ENCODE data around the gene BLZF1. TPM values are rescaled to one million over a fixed set of nuclear protein-coding genes. Genes with fewer than 3 reads are reported as not detected.
"Not testable (repeated sequence)": the region's sequence is repeated elsewhere in the genome, so short reads cannot be mapped to it uniquely, and the experiment has no call there.

Gene BLZF1
- total RNA-seq, 2 donors from 2014 or later = 20.5 to 24.4 TPM

- no peaks in the 10 kb centered on the region for H3K4me1 ChIP-seq
- H3K4me3 ChIP-seq = no peak overlapping the region
- H3K27ac ChIP-seq = no peak overlapping the region
- intact Hi-C loops (cut with DNase I) = no loop called here
- no peak overlapping the region for H3K9ac ChIP-seq (ENCODE audit: low read depth in 2 of 2, low read length in 2 of 2)
- no peaks in the 10 kb centered on the region for H3K27me3 ChIP-seq
- no peak for DNase-seq
- no peaks in the 10 kb centered on the region for H3K36me3 ChIP-seq
- TF ChIP-seq CTCF (IDR thresholded peaks at IDR 0.05) = no peak
- no peaks in the 10 kb centered on the region for H3K9me3 ChIP-seq
Observed at GRCh38 chr1:169338617-169339016, 29.4 kb upstream of the BLZF1 start.

GRCh38 chr1:169339773-169340172, 28.2 kb upstream of the BLZF1 start:
- no peak for DNase-seq
- Histone ChIP-seq H3K9ac (ENCODE audit: low read depth in 2 of 2, low read length in 2 of 2) (no peak overlapping the region), H3K9me3 (no peaks in the 10 kb centered on the region), H3K4me3 (no peak overlapping the region), H3K27ac (no peak overlapping the region), H3K4me1 (no peaks in the 10 kb centered on the region), H3K27me3 (no peaks in the 10 kb centered on the region), H3K36me3 (no peaks in the 10 kb centered on the region)
- intact Hi-C loops (cut with DNase I) = no loop called here
- TF ChIP-seq CTCF (IDR thresholded peaks at IDR 0.05) = no peak

GRCh38 chr1:169340882-169341281, 27.1 kb upstream of the BLZF1 start:
- Histone ChIP-seq H3K36me3 (no peaks in the 10 kb centered on the region), H3K9me3 (no peaks in the 10 kb centered on the region), H3K4me1 (no peaks in the 10 kb centered on the region), H3K27ac (no peak overlapping the region), H3K9ac (ENCODE audit: low read depth in 2 of 2, low read length in 2 of 2) (no peak overlapping the region), H3K27me3 (no peaks in the 10 kb centered on the region), H3K4me3 (no peak overlapping the region)
- no peak for DNase-seq
- no peak for TF ChIP-seq CTCF (IDR thresholded peaks at IDR 0.05)
- intact Hi-C loops (cut with DNase I) = no loop called here

- DNase-seq; H3K36me3 ChIP-seq; H3K27ac ChIP-seq; H3K9me3 ChIP-seq; intact Hi-C loops (cut with DNase I); H3K4me3 ChIP-seq; H3K4me1 ChIP-seq; H3K9ac ChIP-seq (ENCODE audit: low read depth in 2 of 2, low read length in 2 of 2); H3K27me3 ChIP-seq: not testable (repeated sequence)
Observed at GRCh38 chr1:169342096-169342495, 25.9 kb upstream of the BLZF1 start.

GRCh38 chr1:169345511-169345910, 22.5 kb upstream of the BLZF1 start:
- H3K4me3 ChIP-seq = no peak overlapping the region
- no peak for TF ChIP-seq CTCF (IDR thresholded peaks at IDR 0.05)
- DNase-seq = no peak
- intact Hi-C loops (cut with DNase I) = no loop called here
- H3K9me3 ChIP-seq = no peaks in the 10 kb centered on the region
- no peaks in the 10 kb centered on the region for H3K27me3 ChIP-seq
- no peaks in the 10 kb centered on the region for H3K4me1 ChIP-seq
- H3K36me3 ChIP-seq = no peaks in the 10 kb centered on the region
- H3K9ac ChIP-seq (ENCODE audit: low read depth in 2 of 2, low read length in 2 of 2) = no peak overlapping the region
- no peak overlapping the region for H3K27ac ChIP-seq

GRCh38 chr1:169346036-169346589, 21.9 kb upstream of the BLZF1 start:
- no peak overlapping the region for H3K27ac ChIP-seq
- DNase-seq = no peak
- no peaks in the 10 kb centered on the region for H3K27me3 ChIP-seq

More at GRCh38 chr1:169346036-169346589, 21.9 kb upstream of the BLZF1 start:
- intact Hi-C loops (cut with DNase I) = no loop called here
- Histone ChIP-seq H3K4me1 (no peaks in the 10 kb centered on the region), H3K9me3 (no peaks in the 10 kb centered on the region), H3K36me3 (no peaks in the 10 kb centered on the region), H3K4me3 (no peak overlapping the region), H3K9ac (ENCODE audit: low read depth in 2 of 2, low read length in 2 of 2) (no peak overlapping the region)
- no peak for TF ChIP-seq CTCF (IDR thresholded peaks at IDR 0.05)
